K562 treated with DMSO at 1 percent for 48 hours (cell line): ENCODE results near the gene NAP1L3. TPM values are rescaled to one million over a fixed set of nuclear protein-coding genes. Genes with fewer than 3 reads are reported as not detected.

Source experiments
- total RNA-seq: library from RNA; unstranded; fragments of 300-600 nt; gene quantifications from 2 replicates; pipeline ENCODE4 v1.2.3, GENCODE V29; 2022; ENCODE audit warnings: low replicate concordance; ENCODE audit errors: extremely low read depth

Gene NAP1L3, protein sequence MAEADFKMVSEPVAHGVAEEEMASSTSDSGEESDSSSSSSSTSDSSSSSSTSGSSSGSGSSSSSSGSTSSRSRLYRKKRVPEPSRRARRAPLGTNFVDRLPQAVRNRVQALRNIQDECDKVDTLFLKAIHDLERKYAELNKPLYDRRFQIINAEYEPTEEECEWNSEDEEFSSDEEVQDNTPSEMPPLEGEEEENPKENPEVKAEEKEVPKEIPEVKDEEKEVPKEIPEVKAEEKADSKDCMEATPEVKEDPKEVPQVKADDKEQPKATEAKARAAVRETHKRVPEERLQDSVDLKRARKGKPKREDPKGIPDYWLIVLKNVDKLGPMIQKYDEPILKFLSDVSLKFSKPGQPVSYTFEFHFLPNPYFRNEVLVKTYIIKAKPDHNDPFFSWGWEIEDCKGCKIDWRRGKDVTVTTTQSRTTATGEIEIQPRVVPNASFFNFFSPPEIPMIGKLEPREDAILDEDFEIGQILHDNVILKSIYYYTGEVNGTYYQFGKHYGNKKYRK
- not detected in 2 replicates for total RNA-seq

DNA sequence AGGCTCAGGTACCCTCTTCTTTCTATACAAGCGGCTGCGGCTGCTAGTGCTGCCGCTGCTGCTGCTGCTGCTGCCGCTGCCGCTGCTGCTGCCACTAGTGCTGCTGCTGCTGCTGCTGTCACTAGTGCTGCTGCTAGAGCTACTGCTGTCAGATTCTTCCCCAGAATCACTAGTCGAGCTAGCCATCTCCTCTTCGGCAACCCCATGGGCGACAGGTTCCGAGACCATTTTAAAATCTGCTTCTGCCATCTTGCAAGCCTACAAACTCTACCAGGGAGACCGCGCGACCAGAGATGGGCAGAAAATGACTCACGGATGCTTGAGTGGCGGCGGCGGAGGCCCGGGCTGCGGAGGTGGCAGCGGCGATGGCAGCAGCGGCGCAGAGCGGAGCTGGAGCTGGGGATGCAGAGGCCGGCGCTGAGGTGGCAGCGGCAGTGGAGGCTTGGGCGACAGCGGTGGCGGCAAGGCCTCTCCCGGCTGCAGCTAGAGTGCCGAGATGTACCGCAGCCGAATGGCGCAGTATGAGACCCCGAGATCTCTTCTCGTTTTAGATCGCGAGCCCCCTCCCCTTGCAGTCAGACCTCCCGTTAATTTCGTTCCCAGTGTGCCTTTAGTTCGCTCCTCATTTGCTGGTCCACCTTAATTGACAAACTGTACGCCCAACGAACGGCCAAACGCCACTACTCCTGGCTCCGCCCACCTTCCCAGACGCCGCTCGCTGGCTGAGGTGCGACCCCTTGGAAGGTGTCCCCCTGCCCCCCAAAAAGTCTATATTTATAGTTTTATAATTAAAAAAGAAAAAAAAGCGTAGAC lies at the start of gene NAP1L3:
Gene NAP1L3, minus strand, starts transcription at position 523 of the 813 bp plus-strand sequence. Its CDS starts 274 bp downstream, at position 249.

DNA sequence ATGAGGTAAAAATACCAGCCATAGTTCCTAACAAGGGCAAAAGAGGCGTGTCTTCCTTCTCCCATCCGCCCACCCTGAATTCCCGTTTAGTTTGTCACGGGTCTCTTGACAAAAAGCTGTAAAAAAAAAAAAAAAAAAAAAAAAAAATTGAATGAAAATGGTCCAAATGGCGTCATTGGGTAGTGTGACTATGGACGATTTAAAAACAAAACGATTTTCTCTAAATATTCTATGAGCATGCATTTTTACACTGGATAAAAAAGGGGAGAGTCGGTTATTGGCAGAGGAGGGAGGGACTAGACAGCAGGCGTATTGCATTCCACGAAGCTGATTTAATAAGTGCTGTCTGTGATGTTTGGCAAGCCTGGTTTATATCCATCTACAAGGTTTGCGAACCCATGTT lies 492 bp upstream of the NAP1L3 start, which contains the start of gene FAM133A:
Gene FAM133A, plus strand, starts transcription at position 338 of the 403 bp plus-strand sequence. CDS start 35,214 bp downstream, outside the sequence.

Other genes starting within 250 kb of the NAP1L3 start
- not detected in 2 replicates for gene FAM133A, start 628 bp upstream of the NAP1L3 start, total RNA-seq